MG63 (cell line): ENCODE data around the gene GIPC1. TPM values are rescaled to one million over a fixed set of nuclear protein-coding genes. Genes with fewer than 3 reads are reported as not detected.
"Not testable (repeated sequence)": the region's sequence is repeated elsewhere in the genome, so short reads cannot be mapped to it uniquely, and the experiment has no call there.

Experiments used
- DNase-seq: peaks from one replicate; pipeline ENCODE4 v3.0.0-alpha.2; 2020
- H3K27me3 ChIP-seq: fragments of 250-450 bp; sonication (Bioruptor Pico); 2 replicates; pipeline ENCODE4 v1.5.1; 2020; ENCODE audit warnings: mild to moderate bottlenecking, moderate library complexity
- H3K36me3 ChIP-seq: fragments of 250-450 bp; sonication (Bioruptor Pico); 2 replicates; pipeline ENCODE4 v1.5.1; 2020; ENCODE audit warnings: mild to moderate bottlenecking, moderate library complexity
- H3K4me3 ChIP-seq: fragments of 250-450 bp; sonication (Bioruptor Pico); 2 replicates; pipeline ENCODE4 v1.5.1; 2020; ENCODE audit warnings: mild to moderate bottlenecking, moderate library complexity
- H3K9me3 ChIP-seq: fragments of 250-450 bp; sonication (Bioruptor Pico); 2 replicates; pipeline ENCODE4 v1.5.1; 2020; ENCODE audit warnings: mild to moderate bottlenecking, moderate library complexity
- total RNA-seq: library from RNA; depleted of rRNA; stranded (reverse); fragments of >200 nt; shearing (Covaris generic); gene quantifications from 2 replicates; pipeline ENCODE4 v1.2.3, GENCODE V29; 2014; ENCODE audit warnings: low replicate concordance

Gene GIPC1
- total RNA-seq, 1 experiment from 2014 or later = 196 TPM

GRCh38 chr19:14505488-14506239 lies 9.7 kb upstream of the GIPC1 start:
- Histone ChIP-seq H3K9me3 (no peaks in the 10 kb centered on the region), H3K27me3 (no peaks in the 10 kb centered on the region), H3K36me3 (no peaks in the 10 kb centered on the region), H3K4me3 (no peak overlapping the region)
- DNase-seq = peak; percentile 92

- H3K9me3 ChIP-seq, H3K36me3 ChIP-seq, H3K4me3 ChIP-seq, DNase-seq, H3K27me3 ChIP-seq: not testable (repeated sequence)
Measured at GRCh38 chr19:14504575-14504974, 8.6 kb upstream of the GIPC1 start.

GRCh38 chr19:14503285-14503684 lies 7.4 kb upstream of the GIPC1 start:
- DNase-seq = no peak
- Histone ChIP-seq H3K27me3 (no peaks in the 10 kb centered on the region), H3K4me3 (no peak overlapping the region), H3K9me3 (no peaks in the 10 kb centered on the region), H3K36me3 (no peaks in the 10 kb centered on the region)

GRCh38 chr19:14502334-14503092 lies 6.6 kb upstream of the GIPC1 start:
- no peaks in the 10 kb centered on the region for H3K36me3 ChIP-seq
- H3K4me3 ChIP-seq = no peak overlapping the region
- H3K9me3 ChIP-seq = no peaks in the 10 kb centered on the region
- no peak for DNase-seq
- no peaks in the 10 kb centered on the region for H3K27me3 ChIP-seq

GRCh38 chr19:14497228-14497921 lies 1.4 kb upstream of the GIPC1 start:
- no peak for DNase-seq
- Histone ChIP-seq H3K27me3 (no peaks in the 10 kb centered on the region), H3K4me3 (no peak overlapping the region), H3K9me3 (no peaks in the 10 kb centered on the region), H3K36me3 (peaks cover 16% of the 10 kb centered on the region)

GRCh38 chr19:14496834-14497227 lies 904 bp upstream of the GIPC1 start:
- no peak for DNase-seq
- H3K27me3 ChIP-seq = no peaks in the 10 kb centered on the region
- H3K36me3 ChIP-seq = peaks cover 20% of the 10 kb centered on the region
- no peaks in the 10 kb centered on the region for H3K9me3 ChIP-seq
- H3K4me3 ChIP-seq = peak overlapping the region; percentile 83

GRCh38 chr19:14495672-14496028 lies 277 bp downstream of the GIPC1 start:
- Histone ChIP-seq H3K36me3 (peaks cover 27% of the 10 kb centered on the region), H3K9me3 (no peaks in the 10 kb centered on the region), H3K27me3 (no peaks in the 10 kb centered on the region), H3K4me3 (peak overlapping the region; percentile 83)
- no peak for DNase-seq

GRCh38 chr19:14494910-14495671 lies 836 bp downstream of the GIPC1 start:
- no peak for DNase-seq
- Histone ChIP-seq H3K4me3 (peak overlapping the region; percentile 83), H3K27me3 (no peaks in the 10 kb centered on the region), H3K36me3 (peaks cover 31% of the 10 kb centered on the region), H3K9me3 (no peaks in the 10 kb centered on the region)

GRCh38 chr19:14494411-14494810 lies 1.5 kb downstream of the GIPC1 start:
- no peak for DNase-seq
- no peaks in the 10 kb centered on the region for H3K9me3 ChIP-seq
- H3K27me3 ChIP-seq = no peaks in the 10 kb centered on the region
- H3K36me3 ChIP-seq = peaks cover 38% of the 10 kb centered on the region
- peak overlapping the region; percentile 83 for H3K4me3 ChIP-seq

GRCh38 chr19:14492756-14493337 lies 3.1 kb downstream of the GIPC1 start:
- no peak for DNase-seq
- peaks cover 51% of the 10 kb centered on the region for H3K36me3 ChIP-seq
- H3K27me3 ChIP-seq = no peaks in the 10 kb centered on the region
- no peaks in the 10 kb centered on the region for H3K9me3 ChIP-seq
- no peak overlapping the region for H3K4me3 ChIP-seq

GRCh38 chr19:14487370-14488125 lies 8.4 kb downstream of the GIPC1 start:
- Histone ChIP-seq H3K36me3 (peaks cover 60% of the 10 kb centered on the region), H3K27me3 (no peaks in the 10 kb centered on the region), H3K4me3 (no peak overlapping the region), H3K9me3 (no peaks in the 10 kb centered on the region)
- no peak for DNase-seq

- DNase-seq = no peak
- Histone ChIP-seq H3K36me3 (peaks cover 67% of the 10 kb centered on the region), H3K27me3 (no peaks in the 10 kb centered on the region), H3K9me3 (no peaks in the 10 kb centered on the region), H3K4me3 (no peak overlapping the region)
Measured at GRCh38 chr19:14482172-14482941, 13.6 kb downstream of the GIPC1 start.

GRCh38 chr19:14480700-14481079 lies 15.2 kb downstream of the GIPC1 start:
- H3K9me3 ChIP-seq = no peaks in the 10 kb centered on the region
- no peak overlapping the region for H3K4me3 ChIP-seq
- H3K27me3 ChIP-seq = no peaks in the 10 kb centered on the region
- DNase-seq = no peak
- peaks cover 67% of the 10 kb centered on the region for H3K36me3 ChIP-seq

- Histone ChIP-seq H3K4me3 (no peak overlapping the region), H3K36me3 (peaks cover 68% of the 10 kb centered on the region), H3K9me3 (no peaks in the 10 kb centered on the region), H3K27me3 (no peaks in the 10 kb centered on the region)
- DNase-seq = no peak
Measured at GRCh38 chr19:14479975-14480699, 15.8 kb downstream of the GIPC1 start.
